Ectodermal cell (in vitro differentiated cells): Measurements from ENCODE around the gene CEP97.

Experiments
- H3K27ac ChIP-seq: 2 replicates; pipeline ENCODE4 v1.7.0; 2013; ENCODE audit warnings: mild to moderate bottlenecking, low read depth, low read length; ENCODE audit not compliant: insufficient read depth, poor library complexity, severe bottlenecking
- H3K27me3 ChIP-seq: 2 replicates; pipeline ENCODE4 v1.7.0; 2013; ENCODE audit warnings: mild to moderate bottlenecking, low read length; ENCODE audit not compliant: insufficient read depth, control insufficient read depth, poor library complexity, severe bottlenecking
- H3K36me3 ChIP-seq: one replicate; pipeline ENCODE4 v1.7.0; 2013; ENCODE audit warnings: low read length; ENCODE audit not compliant: control insufficient read depth, insufficient read depth
- H3K4me1 ChIP-seq: one replicate; pipeline ENCODE4 v1.7.0; 2013; ENCODE audit warnings: low read length; ENCODE audit not compliant: control insufficient read depth, insufficient read depth
- H3K4me3 ChIP-seq: 2 replicates; pipeline ENCODE4 v1.7.0; 2013; ENCODE audit warnings: low read depth, low read length, control low read depth; ENCODE audit not compliant: insufficient read depth
- H3K9me3 ChIP-seq: 2 replicates; pipeline ENCODE4 v1.7.0; 2013; ENCODE audit warnings: mild to moderate bottlenecking, low read length, moderate library complexity; ENCODE audit not compliant: control insufficient read depth
- WGBS, 2 experiments: methylation state at CpG; one replicate each; pipeline ENCODE4 v1.1.7; 2013; ENCODE audit warnings: missing lambda C conversion rate in 2 of 2; 5-methylcytosine and 5-hydroxymethylcytosine counted together

CEP97 gene

GRCh38 chr3:101801174-101801573, 76.8 kb downstream of the CEP97 start:
- Histone ChIP-seq H3K9me3 (no peaks in the 10 kb centered on the region), H3K27me3 (no peaks in the 10 kb centered on the region), H3K36me3 (peaks cover 4% of the 10 kb centered on the region), H3K4me1 (no peaks in the 10 kb centered on the region), H3K4me3 (no peak overlapping the region), H3K27ac (no peak overlapping the region)
- WGBS, 2 experiments, result 89 to 91% methylated on average over 4 of the region's 4 CpGs

- Histone ChIP-seq H3K4me1 (no peaks in the 10 kb centered on the region), H3K27me3 (no peaks in the 10 kb centered on the region), H3K9me3 (no peaks in the 10 kb centered on the region), H3K4me3 (no peak overlapping the region), H3K36me3 (peaks cover 4% of the 10 kb centered on the region), H3K27ac (no peak overlapping the region)
- 76 to 96% methylated on average over 2 of the region's 2 CpGs for WGBS, 2 experiments
Measured at GRCh38 chr3:101802179-101802578, 77.8 kb downstream of the CEP97 start.

GRCh38 chr3:101803173-101803782, 78.9 kb downstream of the CEP97 start:
- H3K4me1 ChIP-seq, result no peaks in the 10 kb centered on the region
- H3K36me3 ChIP-seq, result peaks cover 4% of the 10 kb centered on the region
- WGBS, 2 experiments, result 94 to 97% methylated on average over 7 to 8 of the region's 9 CpGs
- no peaks in the 10 kb centered on the region for H3K27me3 ChIP-seq
- no peak overlapping the region for H3K4me3 ChIP-seq
- H3K27ac ChIP-seq, result no peak overlapping the region
- no peaks in the 10 kb centered on the region for H3K9me3 ChIP-seq

- H3K9me3 ChIP-seq, result no peaks in the 10 kb centered on the region
- no peaks in the 10 kb centered on the region for H3K4me1 ChIP-seq
- no peaks in the 10 kb centered on the region for H3K27me3 ChIP-seq
- no peak overlapping the region for H3K4me3 ChIP-seq
- peaks cover 4% of the 10 kb centered on the region for H3K36me3 ChIP-seq
- 93 to 100% methylated on average over 3 of the region's 3 CpGs for WGBS, 2 experiments
- H3K27ac ChIP-seq, result no peak overlapping the region
Measured at GRCh38 chr3:101803939-101804338, 79.5 kb downstream of the CEP97 start.

GRCh38 chr3:101806491-101806890, 82.1 kb downstream of the CEP97 start:
- no peaks in the 10 kb centered on the region for H3K9me3 ChIP-seq
- H3K4me1 ChIP-seq, result peaks cover 3% of the 10 kb centered on the region
- no peak overlapping the region for H3K27ac ChIP-seq
- WGBS, 2 experiments, result 92 to 95% methylated on average over 1 of the region's 1 CpG
- H3K27me3 ChIP-seq, result no peaks in the 10 kb centered on the region
- no peak overlapping the region for H3K4me3 ChIP-seq
- peaks cover 4% of the 10 kb centered on the region for H3K36me3 ChIP-seq

- Histone ChIP-seq H3K27ac (no peak overlapping the region), H3K4me1 (peaks cover 3% of the 10 kb centered on the region), H3K9me3 (no peaks in the 10 kb centered on the region), H3K27me3 (no peaks in the 10 kb centered on the region), H3K36me3 (peaks cover 4% of the 10 kb centered on the region), H3K4me3 (no peak overlapping the region)
- whole genome bisulfite sequencing, 2 experiments, result 88 to 93% methylated on average over 2 of the region's 2 CpGs
Measured at GRCh38 chr3:101807888-101808287, 83.5 kb downstream of the CEP97 start.

- Histone ChIP-seq H3K27ac (no peak overlapping the region), H3K4me1 (peaks cover 3% of the 10 kb centered on the region), H3K4me3 (no peak overlapping the region), H3K9me3 (no peaks in the 10 kb centered on the region), H3K27me3 (no peaks in the 10 kb centered on the region), H3K36me3 (no peaks in the 10 kb centered on the region)
Measured at GRCh38 chr3:101809178-101810021, 85.0 kb downstream of the CEP97 start.

GRCh38 chr3:101810022-101810418, 85.6 kb downstream of the CEP97 start:
- Histone ChIP-seq H3K4me3 (no peak overlapping the region), H3K4me1 (peaks cover 3% of the 10 kb centered on the region), H3K36me3 (no peaks in the 10 kb centered on the region), H3K27me3 (no peaks in the 10 kb centered on the region), H3K27ac (no peak overlapping the region), H3K9me3 (no peaks in the 10 kb centered on the region)

GRCh38 chr3:101811875-101812274, 87.5 kb downstream of the CEP97 start:
- H3K4me1 ChIP-seq, result peaks cover 3% of the 10 kb centered on the region
- H3K4me3 ChIP-seq, result no peak overlapping the region
- H3K36me3 ChIP-seq, result no peaks in the 10 kb centered on the region
- H3K9me3 ChIP-seq, result no peaks in the 10 kb centered on the region
- WGBS, 2 experiments, result 92 to 96% methylated on average over 2 of the region's 2 CpGs
- no peak overlapping the region for H3K27ac ChIP-seq
- no peaks in the 10 kb centered on the region for H3K27me3 ChIP-seq

- Histone ChIP-seq H3K27ac (no peak overlapping the region), H3K27me3 (no peaks in the 10 kb centered on the region), H3K9me3 (no peaks in the 10 kb centered on the region), H3K4me3 (no peak overlapping the region), H3K4me1 (peaks cover 3% of the 10 kb centered on the region), H3K36me3 (no peaks in the 10 kb centered on the region)
Measured at GRCh38 chr3:101812895-101813294, 88.5 kb downstream of the CEP97 start.
